Measurements from ENCODE around the gene COMMD3.

- TF ChIP-seq EZH2 (IDR thresholded peaks at IDR 0.05; ENCODE audit: borderline replicate concordance, low read depth, low read length, severe bottlenecking), result no peak
- TF ChIP-seq, protein P1, sequence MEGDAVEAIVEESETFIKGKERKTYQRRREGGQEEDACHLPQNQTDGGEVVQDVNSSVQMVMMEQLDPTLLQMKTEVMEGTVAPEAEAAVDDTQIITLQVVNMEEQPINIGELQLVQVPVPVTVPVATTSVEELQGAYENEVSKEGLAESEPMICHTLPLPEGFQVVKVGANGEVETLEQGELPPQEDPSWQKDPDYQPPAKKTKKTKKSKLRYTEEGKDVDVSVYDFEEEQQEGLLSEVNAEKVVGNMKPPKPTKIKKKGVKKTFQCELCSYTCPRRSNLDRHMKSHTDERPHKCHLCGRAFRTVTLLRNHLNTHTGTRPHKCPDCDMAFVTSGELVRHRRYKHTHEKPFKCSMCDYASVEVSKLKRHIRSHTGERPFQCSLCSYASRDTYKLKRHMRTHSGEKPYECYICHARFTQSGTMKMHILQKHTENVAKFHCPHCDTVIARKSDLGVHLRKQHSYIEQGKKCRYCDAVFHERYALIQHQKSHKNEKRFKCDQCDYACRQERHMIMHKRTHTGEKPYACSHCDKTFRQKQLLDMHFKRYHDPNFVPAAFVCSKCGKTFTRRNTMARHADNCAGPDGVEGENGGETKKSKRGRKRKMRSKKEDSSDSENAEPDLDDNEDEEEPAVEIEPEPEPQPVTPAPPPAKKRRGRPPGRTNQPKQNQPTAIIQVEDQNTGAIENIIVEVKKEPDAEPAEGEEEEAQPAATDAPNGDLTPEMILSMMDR (IDR thresholded peaks at IDR 0.05; ENCODE audit: borderline replicate concordance, extremely low read depth, low read length, poor library complexity, severe bottlenecking), result no peak
These were observed 6.8 kb upstream of the COMMD3 start for GRCh38 chr10:22309180-22310000.

Measured in DND-41 (cell line).